Measurements from ENCODE around the gene TOMM5.

Gene TOMM5

GRCh38 chr9:37561682-37562081, 30.7 kb downstream of the TOMM5 start:
- no peak for DNase-seq

GRCh38 chr9:37559855-37560592, 32.4 kb downstream of the TOMM5 start:
- DNase-seq = no peak

- no peak for DNase-seq
Observed at GRCh38 chr9:37559125-37559524, 33.3 kb downstream of the TOMM5 start.

GRCh38 chr9:37555786-37556185, 36.6 kb downstream of the TOMM5 start:
- DNase-seq = no peak

- DNase-seq = no peak
Observed at GRCh38 chr9:37554318-37554717, 38.1 kb downstream of the TOMM5 start.

GRCh38 chr9:37551888-37552287, 40.5 kb downstream of the TOMM5 start:
- DNase-seq = no peak

GRCh38 chr9:37551468-37551867, 40.9 kb downstream of the TOMM5 start:
- DNase-seq = no peak

- no peak for DNase-seq
Observed at GRCh38 chr9:37550781-37551180, 41.6 kb downstream of the TOMM5 start.

GRCh38 chr9:37549527-37549926, 42.9 kb downstream of the TOMM5 start:
- no peak for DNase-seq

GRCh38 chr9:37547328-37547878, 45.0 kb downstream of the TOMM5 start:
- DNase-seq = no peak

GRCh38 chr9:37543468-37543867, 48.9 kb downstream of the TOMM5 start:
- no peak for DNase-seq

- no peak for DNase-seq
Observed at GRCh38 chr9:37542895-37543294, 49.5 kb downstream of the TOMM5 start.

- no peak for DNase-seq
Observed at GRCh38 chr9:37542488-37542887, 49.9 kb downstream of the TOMM5 start.

- no peak for DNase-seq
Observed at GRCh38 chr9:37541465-37541864, 50.9 kb downstream of the TOMM5 start.

- DNase-seq = no peak
Observed at GRCh38 chr9:37540634-37541033, 51.8 kb downstream of the TOMM5 start.

GRCh38 chr9:37539634-37540033, 52.8 kb downstream of the TOMM5 start:
- no peak for DNase-seq
